K562 (cell line): ENCODE results near the gene ITPRID2. TPM values are rescaled to one million over a fixed set of nuclear protein-coding genes. Genes with fewer than 3 reads are reported as not detected.

Source experiments
- CBFA2T3 ChIP-seq: fragments of 450-650 bp; IDR thresholded peaks from 2 replicates; pipeline ENCODE4 v1.6.1; 2017
- CBX8 ChIP-seq: fragments of 200-600 bp; sonication (generic); IDR thresholded peaks from 2 replicates; pipeline ENCODE4 v1.6.1; 2012; ENCODE audit warnings: borderline replicate concordance, mixed run types, low read depth, mild to moderate bottlenecking, moderate library complexity, mixed read lengths, low read length, control low read depth, inconsistent platforms; ENCODE audit not compliant: poor library complexity, severe bottlenecking; ENCODE audit errors: extremely low read depth
- E2F6 ChIP-seq, 2 experiments: IDR thresholded peaks; 2 replicates each; pipeline ENCODE4 v1.6.1; 2011; ENCODE audit warnings: borderline replicate concordance in 1 of 2, control low read depth in 1 of 2, low read depth in 1 of 2, low read length in 1 of 2, mild to moderate bottlenecking in 1 of 2, mixed read lengths in 1 of 2, moderate library complexity in 1 of 2; ENCODE audit not compliant: insufficient read depth in 1 of 2, insufficient read length in 1 of 2, poor library complexity in 1 of 2, severe bottlenecking in 1 of 2; ENCODE audit errors: extremely low read depth in 1 of 2
- HDAC2 ChIP-seq: fragments of 450-650 bp; IDR thresholded peaks from 2 replicates; pipeline ENCODE4 v1.6.1; 2016; ENCODE audit warnings: mild to moderate bottlenecking
- HOXB6 ChIP-seq: fragments of 250-450 bp; sonication (Bioruptor Pico); IDR thresholded peaks from 2 replicates; pipeline ENCODE4 v1.5.1; 2022; ENCODE audit warnings: mild to moderate bottlenecking, borderline replicate concordance
- KAT8 ChIP-seq: fragments of 450-650 bp; IDR thresholded peaks from 2 replicates; pipeline ENCODE4 v1.6.1; 2016; ENCODE audit warnings: low read depth, mild to moderate bottlenecking
- MAFK ChIP-seq: IDR thresholded peaks from 2 replicates; pipeline ENCODE4 v1.6.1; 2011; ENCODE audit warnings: low read length, improper control_type of control experiment
- NR2F6 ChIP-seq: fragments of 450-650 bp; formaldehyde crosslinking; IDR thresholded peaks from 2 replicates; pipeline ENCODE4 v1.4.0; 2020; ENCODE audit warnings: mild to moderate bottlenecking
- NRF1 ChIP-seq, 2 experiments: fragments of 450-650 bp; IDR thresholded peaks in 1 of 2; conservative IDR thresholded peaks in 1 of 2; 2 replicates each; pipeline ENCODE4 v1.6.1; 2014; ENCODE audit warnings: mild to moderate bottlenecking in 2 of 2
- PYGO2 ChIP-seq: fragments of 450-650 bp; IDR thresholded peaks from 2 replicates; pipeline ENCODE4 v1.6.1; 2016; ENCODE audit warnings: mild to moderate bottlenecking, missing genetic modification characterization, moderate library complexity, missing compliant biosample characterization
- RFX5 ChIP-seq: IDR thresholded peaks from 2 replicates; pipeline ENCODE4 v1.6.1; 2011; ENCODE audit warnings: low read depth, mild to moderate bottlenecking, improper control_type of control experiment, low read length
- RFX7 ChIP-seq: fragments of 250-450 bp; sonication (Bioruptor Pico); IDR thresholded peaks from 2 replicates; pipeline ENCODE4 v1.5.1; 2021; ENCODE audit warnings: mild to moderate bottlenecking
- RNF219 ChIP-seq: fragments of 250-450 bp; sonication (Bioruptor Pico); IDR thresholded peaks from 2 replicates; pipeline ENCODE4 v1.5.0; 2022; ENCODE audit warnings: mild to moderate bottlenecking
- SIN3B ChIP-seq: fragments of 450-650 bp; IDR thresholded peaks from 2 replicates; pipeline ENCODE4 v1.6.1; 2017; ENCODE audit warnings: low read depth, mild to moderate bottlenecking, moderate library complexity
- TCF7 ChIP-seq: sonication (generic); IDR thresholded peaks from 2 replicates; pipeline ENCODE4 v1.6.1; 2016; ENCODE audit warnings: antibody characterized with exemption, borderline replicate concordance
- ZBTB5 ChIP-seq: fragments of 450-650 bp; IDR thresholded peaks from 2 replicates; pipeline ENCODE4 v1.6.1; 2017; ENCODE audit warnings: antibody characterized with exemption
- ZFX ChIP-seq: sonication (generic); formaldehyde crosslinking; IDR thresholded peaks from 2 replicates; pipeline ENCODE4 v1.8.0; 2022; ENCODE audit warnings: mild to moderate bottlenecking, missing genetic modification reagents, moderate library complexity
- ZNF263 ChIP-seq: sonication (generic); formaldehyde crosslinking; IDR thresholded peaks from 2 replicates; pipeline ENCODE4 v1.8.0; 2022; ENCODE audit warnings: mild to moderate bottlenecking, missing genetic modification reagents, borderline replicate concordance
- ZNF384 ChIP-seq: IDR thresholded peaks from 2 replicates; pipeline ENCODE4 v1.6.1; 2012; ENCODE audit warnings: low read depth, low read length, improper control_type of control experiment
- ZNF444 ChIP-seq: fragments of 250-450 bp; sonication (Bioruptor Pico); IDR thresholded peaks from 2 replicates; pipeline ENCODE4 v1.4.0; 2020; ENCODE audit warnings: mild to moderate bottlenecking, moderate library complexity
- ZNF740 ChIP-seq, 3 experiments: fragments of 200-800 bp in 1 of 3; sonication (Bioruptor generic) in 1 of 3; sonication (generic) in 1 of 3; formaldehyde crosslinking in 1 of 3; IDR thresholded peaks; 2 replicates each; pipeline versions ENCODE4 v1.6.1 to v1.8.0; 2016 to 2022; ENCODE audit warnings: mild to moderate bottlenecking in 2 of 3, missing compliant biosample characterization in 2 of 3, missing genetic modification characterization in 2 of 3, missing genetic modification reagents in 1 of 3
- polyA plus RNA-seq, 8 experiments: library from polyadenylated mRNA; depleted of rRNA in 4 of 8; stranded (reverse) in 5 of 8; unstranded in 3 of 8; fragments of >200 nt; fragmentation: Nextera tagmentation in 2 of 8; fragmentation: Illumina TruSeq in 1 of 8; extraction: Ambion mirVana in 2 of 8; extraction: Trizol in 1 of 8; gene quantifications; 2 replicates each; pipeline versions ENCODE4 v1.2.1 to v1.2.3, GENCODE V29; 2011 to 2014; ENCODE audit warnings: inconsistent platforms in 1 of 8, missing spikeins in 1 of 8
- total RNA-seq, 7 experiments: library from RNA; depleted of rRNA in 6 of 7; stranded (reverse); fragments of >200 nt in 6 of 7; fragmentation: Illumina TruSeq in 2 of 7; extraction: Trizol in 2 of 7; gene quantifications; 2 replicates each; pipeline versions ENCODE4 v1.2.1 to v1.2.3, GENCODE V29; 2011 to 2021; ENCODE audit warnings: low replicate concordance in 1 of 7

The ITPRID2 gene
- total and polyA plus RNA-seq, 9 of the 15 experiments (the other 6 are each of a cell fraction or from before 2014, with no cell fraction given), result 18.5 to 77.8 (median 52.0) TPM

- peak; percentile 32 to 41; a peak in 3 of 4 replicates for TF ChIP-seq NRF1 (conservative IDR thresholded peaks at IDR 0.05 in 1 of 2, IDR thresholded peaks at IDR 0.05 in 1 of 2)
- peak; percentile 91 for TF ChIP-seq ZFX
- no peak for TF ChIP-seq HDAC2
- no peak for TF ChIP-seq RFX7 (CRISPR knock-in tag)
- TF ChIP-seq ZNF444 (CRISPR knock-in tag), result no peak
- no peak for TF ChIP-seq RFX5
- TF ChIP-seq TCF7, result no peak
- peak; percentile 32 for TF ChIP-seq CBFA2T3
- TF ChIP-seq ZNF740 (CRISPR knock-in tag; IDR thresholded peaks at IDR 0.05), result peak; percentile 26; the same call in 1 of the 2 replicates
- no peak for TF ChIP-seq ZNF740 (tag; IDR thresholded peaks at IDR 0.05)
- TF ChIP-seq SIN3B, result no peak
- no peak for TF ChIP-seq ZNF384
- TF ChIP-seq ZBTB5, result no peak
- no peak for TF ChIP-seq RNF219
- TF ChIP-seq PYGO2, result no peak
- TF ChIP-seq HOXB6, result no peak
- TF ChIP-seq CBX8, result no peak
- TF ChIP-seq E2F6 (IDR thresholded peaks at IDR 0.05; ENCODE audit: borderline replicate concordance in 1 of 2, extremely low read depth in 1 of 2, insufficient read depth in 1 of 2, insufficient read length in 1 of 2, low read depth in 1 of 2, low read length in 1 of 2, poor library complexity in 1 of 2, severe bottlenecking in 1 of 2), result peak; percentile 79 to 91
- TF ChIP-seq MAFK, result 0 out of 2 replicates have a peak, but pooled peaks have one; percentile 2
- no peak for TF ChIP-seq KAT8
- no peak for TF ChIP-seq NR2F6 (CRISPR knock-in tag)
- TF ChIP-seq ZNF263 (CRISPR knock-in tag), result peak; percentile 98
These were observed 652 bp downstream of the ITPRID2 start (continued) for GRCh38 chr2:181891966-181892798.
